Activated CD4-positive, alpha-beta T cell treated with anti-CD3 and anti-CD28 coated beads for 24 hours (primary cell): ENCODE measurements around the gene NLRP12.
"Not testable (repeated sequence)": the region's sequence is repeated elsewhere in the genome, so short reads cannot be mapped to it uniquely, and the experiment has no call there.

Experiments
- DNase-seq, 2 donors: peaks; one replicate each; pipeline ENCODE4 v3.0.0-alpha.2; 2020; ENCODE audit warnings: low read depth in 2 of 2

Gene NLRP12

DNA sequence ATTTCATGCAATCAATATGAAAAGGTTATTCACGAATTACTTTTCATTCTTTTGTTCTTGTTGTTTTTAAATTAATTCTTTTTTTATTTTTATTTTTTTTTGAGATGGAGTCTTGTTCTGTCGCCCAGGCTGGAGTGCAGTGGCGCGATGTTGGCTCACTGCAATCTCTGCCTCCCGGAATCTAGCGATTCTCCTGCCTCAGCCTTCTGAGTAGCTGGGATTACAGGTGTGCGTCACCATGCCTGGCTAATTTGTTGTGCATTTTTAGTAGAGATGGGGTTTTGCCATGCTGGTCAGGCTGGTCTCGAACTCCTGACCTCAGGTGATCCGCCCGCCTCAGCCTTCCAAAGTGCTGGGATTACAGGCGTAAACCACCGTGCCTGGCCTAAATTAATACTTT lies 16.1 kb upstream of the NLRP12 start:
- not testable (repeated sequence) for DNase-seq

DNA sequence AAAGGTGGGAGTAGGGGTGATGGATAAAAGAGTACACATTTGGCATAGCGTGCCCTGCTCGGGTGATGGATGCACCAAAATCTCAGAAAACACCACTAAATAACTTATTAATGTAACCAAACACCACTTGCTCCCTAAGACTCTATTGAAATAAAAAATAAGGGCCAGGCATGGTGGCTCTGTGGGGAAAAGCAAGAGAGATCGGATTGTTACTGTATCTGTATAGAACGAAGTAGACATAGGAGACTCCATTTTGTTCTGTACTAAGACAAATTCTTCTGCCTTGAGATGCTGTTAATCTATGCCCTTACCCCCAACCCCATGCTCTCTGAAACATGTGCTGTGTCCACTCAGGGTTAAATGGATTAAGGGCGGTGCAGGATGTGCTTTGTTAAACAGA lies 14.3 kb upstream of the NLRP12 start:
- DNase-seq: not testable (repeated sequence)

DNA sequence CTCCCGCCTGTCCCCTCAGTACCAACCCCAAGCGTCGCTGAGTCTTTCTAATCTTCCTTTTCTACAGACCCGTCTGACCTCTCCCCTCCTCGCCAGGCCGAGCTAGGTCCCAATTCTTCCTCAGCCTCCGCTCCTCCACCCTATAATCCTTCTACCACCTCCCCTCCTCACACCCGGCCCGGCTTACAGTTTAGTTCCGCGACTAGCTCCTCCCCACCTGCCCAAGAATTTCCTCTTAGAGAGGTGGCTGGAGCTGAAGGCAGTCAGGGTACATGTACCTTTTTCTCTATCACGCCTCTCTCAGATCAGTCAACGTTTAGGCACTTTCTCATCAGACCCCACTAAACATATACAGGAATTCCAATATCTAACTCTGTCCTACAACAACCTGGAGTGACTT lies 8.7 kb upstream of the NLRP12 start:
- DNase-seq: not testable (repeated sequence)

DNA sequence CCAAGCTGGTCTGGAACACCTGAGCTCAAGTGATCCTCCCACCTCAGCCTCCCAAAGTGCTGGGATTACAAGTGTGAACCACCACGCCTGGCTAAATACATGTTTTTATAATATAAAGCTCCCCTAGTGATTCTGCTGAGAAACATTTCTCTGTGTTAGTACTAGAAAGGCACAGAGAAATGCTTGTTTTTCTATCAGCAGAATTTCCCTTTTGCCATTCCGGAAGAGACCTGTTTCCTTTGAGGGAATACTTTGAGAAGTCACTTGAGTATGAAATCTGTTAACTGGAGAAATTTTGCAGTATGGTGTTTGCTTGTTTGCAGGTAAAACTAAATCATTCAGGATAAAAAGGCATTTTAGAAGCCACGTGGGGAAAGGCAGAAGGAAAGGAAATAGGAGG lies 4.4 kb upstream of the NLRP12 start:
- DNase-seq: no peak

DNA sequence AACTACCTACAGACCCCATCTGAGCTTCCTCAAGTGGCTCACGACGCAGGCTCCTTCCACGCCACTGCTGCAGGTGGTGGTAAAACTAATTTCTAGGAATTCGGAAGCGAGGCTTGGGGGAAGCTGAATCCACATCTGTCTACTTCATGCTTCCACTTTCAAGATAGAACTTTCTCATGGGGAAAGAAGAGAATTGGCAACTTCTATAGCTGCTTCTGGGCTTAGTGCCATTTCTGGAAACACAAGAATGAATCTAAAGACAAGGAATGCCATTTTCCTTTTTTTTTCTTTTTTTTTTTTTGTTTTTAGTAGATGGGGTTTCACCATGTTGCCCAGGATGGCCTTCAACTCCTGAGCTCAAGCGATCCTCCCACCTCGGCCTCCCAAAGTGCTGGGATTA lies 2.8 kb upstream of the NLRP12 start:
- no peak for DNase-seq

DNA sequence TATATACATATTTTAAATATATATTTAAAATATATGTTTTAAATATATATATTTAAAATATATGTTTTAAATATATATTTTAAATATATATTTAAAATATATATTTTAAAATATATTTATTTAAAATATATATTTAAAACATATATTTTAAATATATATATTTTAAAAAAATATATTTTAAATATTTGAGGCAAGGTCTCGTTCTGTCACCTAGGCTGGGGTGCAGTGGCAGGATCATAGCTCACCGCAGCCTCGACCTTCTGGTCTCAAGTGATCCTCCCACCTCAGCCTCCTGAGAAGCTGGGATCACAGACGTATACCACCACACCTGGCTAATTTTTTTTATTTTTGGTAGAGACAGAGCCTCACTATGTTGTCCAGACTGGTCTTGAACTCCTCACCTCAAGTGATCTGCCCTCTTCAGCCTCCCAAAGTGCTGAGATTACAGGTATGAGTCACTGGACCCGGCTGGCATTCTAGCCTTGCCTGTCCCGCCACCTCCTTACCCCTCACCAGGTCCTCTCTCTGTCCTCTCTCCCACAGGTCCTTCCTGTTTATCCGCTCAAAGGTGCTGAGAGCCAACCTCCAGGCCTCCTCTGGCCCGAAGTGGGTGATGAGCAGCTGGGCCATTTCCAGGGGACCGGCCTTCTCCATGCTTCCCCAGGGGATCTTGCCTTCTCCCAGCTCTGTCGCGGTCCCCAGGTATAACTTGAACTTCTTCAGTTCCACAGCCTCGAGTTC lies 564 bp downstream of the NLRP12 start:
- no peak for DNase-seq

DNA sequence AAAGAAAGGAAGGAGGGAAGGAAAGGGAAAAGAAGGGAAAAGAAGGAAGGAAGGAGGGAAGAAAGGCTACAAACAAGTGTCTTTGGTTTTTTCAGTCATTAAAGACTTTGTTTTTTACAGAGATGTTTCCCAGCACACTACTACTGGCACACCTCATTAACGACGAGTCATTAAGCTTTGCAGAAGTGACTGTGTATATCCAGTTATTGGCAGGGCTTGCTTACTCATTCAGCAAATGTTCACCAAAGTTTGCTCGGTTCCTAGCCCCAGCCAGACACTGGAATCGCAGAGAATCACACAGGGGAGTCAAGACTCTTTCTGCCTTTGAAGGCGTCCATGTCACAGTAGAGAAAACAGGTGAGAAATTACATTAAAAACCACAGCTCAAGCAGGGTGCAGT lies 4.3 kb downstream of the NLRP12 start:
- DNase-seq: no peak

DNA sequence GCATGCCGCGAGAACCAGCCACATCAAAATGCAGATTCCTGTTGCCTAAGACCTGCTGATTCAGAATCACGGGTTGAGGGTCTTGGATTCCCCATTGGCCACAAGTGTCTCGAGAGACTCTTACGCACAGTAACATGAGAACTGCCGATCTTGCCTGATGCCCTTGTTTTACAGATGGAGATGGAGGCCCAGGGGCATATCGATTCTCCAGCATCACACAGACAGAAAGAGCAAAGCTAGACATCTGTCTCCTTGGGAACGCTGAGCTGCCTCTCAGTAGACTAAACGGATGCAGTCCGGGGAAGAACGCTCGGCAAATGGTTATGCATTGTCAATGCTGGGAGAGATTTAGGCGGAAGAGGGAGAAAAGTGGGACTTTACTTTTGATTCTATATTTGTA lies 5.4 kb downstream of the NLRP12 start:
- no peak for DNase-seq

DNA sequence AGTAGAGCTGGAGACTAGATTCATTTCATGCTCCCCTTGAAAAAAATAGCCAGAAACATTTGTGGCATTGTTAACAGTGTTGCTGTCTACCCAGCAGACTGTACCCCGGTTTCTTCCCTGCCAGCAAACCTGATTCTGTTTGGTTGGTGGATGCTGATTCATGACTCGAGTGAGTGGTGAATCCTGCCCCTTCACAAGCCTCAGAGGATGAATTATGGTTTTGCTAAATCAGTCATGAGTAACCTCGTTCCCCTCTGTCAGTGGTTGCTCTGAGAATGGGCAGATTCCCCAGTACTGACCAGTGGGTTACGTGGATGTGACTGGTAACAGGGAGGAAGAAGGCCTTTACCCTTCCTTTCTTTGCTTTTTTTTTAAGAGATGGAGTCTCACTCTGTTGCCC lies 10.1 kb downstream of the NLRP12 start:
- DNase-seq: no peak

DNA sequence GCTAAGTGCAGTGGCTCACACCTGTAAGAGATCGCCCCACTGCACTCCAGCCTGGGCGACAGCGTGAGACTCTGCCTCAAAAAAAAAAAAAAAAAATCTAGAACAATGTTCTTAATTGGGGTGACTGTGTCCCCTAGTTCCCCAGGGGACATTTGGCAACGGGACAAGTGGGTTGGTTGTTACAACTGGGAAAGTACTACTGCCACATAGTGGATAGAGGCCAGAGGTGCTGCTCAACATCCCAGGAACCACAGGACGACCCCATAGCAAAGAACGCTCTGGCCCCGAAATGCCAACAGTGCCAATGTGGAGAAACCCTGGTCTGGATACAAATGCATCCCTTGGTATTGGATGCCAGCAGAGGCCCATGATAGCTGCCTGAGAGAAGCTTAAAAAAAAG lies 11.8 kb downstream of the NLRP12 start:
- DNase-seq: no peak

DNA sequence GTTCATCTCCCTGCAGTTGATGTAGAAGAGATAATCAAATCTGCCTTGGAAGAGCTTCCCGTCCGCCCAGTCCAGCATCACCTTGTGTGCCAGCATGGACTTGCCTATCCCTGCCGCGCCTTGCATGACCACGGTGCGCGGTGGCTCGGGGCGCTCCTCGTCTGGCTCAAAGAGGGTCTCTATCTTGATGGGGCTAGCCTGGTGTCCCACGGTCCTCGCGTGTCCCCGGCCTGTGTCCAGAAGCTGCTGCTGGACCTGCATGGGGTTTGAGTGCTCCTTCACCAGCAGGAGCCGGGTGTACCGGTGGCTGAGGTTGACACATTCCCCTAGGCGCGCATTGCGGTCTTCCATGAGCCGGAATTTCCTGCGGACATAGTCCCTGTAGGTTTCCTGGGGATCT lies 13.2 kb downstream of the NLRP12 start:
- DNase-seq: no peak

DNA sequence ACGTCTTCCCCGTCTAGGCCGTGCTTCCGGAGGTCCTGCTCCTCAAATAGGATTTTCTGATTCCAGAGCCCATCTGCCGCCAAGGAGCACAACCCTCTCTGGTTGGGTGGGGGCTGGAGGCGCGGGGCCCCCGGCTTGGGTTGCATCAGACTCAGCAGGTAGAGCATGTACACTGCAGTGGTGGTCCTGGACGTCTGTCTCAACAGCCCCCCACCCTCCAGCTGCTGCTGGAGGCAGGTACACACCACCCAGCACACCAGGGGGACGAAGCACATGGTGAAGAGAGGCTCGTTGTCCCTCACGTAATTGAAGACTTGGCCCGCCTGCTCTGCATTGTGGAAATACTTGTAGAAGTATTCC lies 13.9 kb downstream of the NLRP12 start:
- no peak for DNase-seq

DNA sequence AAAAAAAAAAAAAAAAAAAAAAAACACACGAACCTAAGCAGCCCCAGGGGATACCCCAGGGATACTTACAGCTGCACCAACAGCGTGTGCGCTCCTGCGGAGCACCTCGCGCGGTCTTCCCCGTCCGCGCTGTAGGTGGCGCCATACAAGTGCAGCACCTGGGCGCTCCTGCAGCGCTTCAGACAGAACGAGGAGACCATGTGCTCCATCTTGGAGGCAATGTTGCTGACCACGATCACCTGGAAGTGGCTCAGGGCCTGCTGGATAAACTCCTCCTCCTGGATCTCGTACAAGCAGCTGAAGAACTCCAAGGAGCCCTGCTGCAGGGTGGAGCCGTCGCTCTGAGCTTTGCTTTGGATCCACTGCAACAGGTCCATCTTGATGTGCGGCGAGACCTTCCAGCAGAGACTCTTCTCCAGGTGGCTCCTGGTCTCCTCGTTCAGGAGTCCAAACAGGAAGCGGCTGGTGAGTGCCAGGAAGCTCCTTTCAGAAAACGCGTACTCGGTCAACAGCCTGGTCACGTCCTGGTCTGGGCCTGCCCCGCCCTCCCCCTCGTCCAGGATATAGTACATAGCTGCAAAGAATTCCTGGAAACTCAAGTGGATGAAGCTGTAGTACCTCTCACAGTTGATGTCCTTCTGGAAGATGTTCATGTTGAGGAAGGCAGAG lies 14.5 kb downstream of the NLRP12 start:
- DNase-seq: no peak

DNA sequence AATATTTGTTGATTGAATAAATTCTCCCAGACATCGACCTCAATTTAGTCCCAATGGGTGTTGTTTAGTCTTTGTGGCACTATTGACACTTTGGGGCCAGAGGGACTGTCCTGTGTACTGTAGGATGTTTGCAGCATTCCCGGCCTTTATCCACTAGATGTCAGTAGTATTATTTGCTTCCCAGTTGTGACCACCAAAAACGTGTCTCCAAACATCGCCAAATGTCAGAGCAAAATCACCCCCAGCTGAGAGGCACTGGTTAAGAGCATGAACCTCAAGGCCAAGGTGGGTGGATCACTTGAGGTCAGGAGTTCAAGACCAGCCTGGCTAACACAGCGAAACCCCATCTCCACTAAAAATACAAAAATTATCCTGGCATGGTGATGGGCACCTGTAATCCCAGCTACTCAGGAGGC lies 15.4 kb downstream of the NLRP12 start:
- DNase-seq: no peak

DNA sequence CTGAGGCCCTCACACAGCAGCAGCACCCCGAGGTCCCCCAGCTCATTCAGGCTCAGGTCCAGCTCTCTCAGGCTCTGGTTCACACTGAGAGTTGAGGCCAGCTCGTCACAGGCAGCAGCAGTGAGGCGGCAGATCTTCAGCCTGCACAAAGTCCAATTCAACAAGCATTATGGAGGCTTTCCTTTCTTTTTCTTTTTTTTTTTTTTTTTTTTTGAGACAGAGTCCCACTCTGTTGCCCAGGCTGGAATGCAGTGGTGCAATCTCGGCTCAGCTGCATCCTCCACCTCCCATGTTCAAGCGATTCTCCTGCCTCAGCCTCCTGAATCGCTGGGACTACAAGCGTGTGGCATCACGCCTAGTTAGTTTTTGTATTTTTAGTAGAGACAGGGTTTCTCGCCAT lies 22.9 kb downstream of the NLRP12 start:
- DNase-seq: no peak

DNA sequence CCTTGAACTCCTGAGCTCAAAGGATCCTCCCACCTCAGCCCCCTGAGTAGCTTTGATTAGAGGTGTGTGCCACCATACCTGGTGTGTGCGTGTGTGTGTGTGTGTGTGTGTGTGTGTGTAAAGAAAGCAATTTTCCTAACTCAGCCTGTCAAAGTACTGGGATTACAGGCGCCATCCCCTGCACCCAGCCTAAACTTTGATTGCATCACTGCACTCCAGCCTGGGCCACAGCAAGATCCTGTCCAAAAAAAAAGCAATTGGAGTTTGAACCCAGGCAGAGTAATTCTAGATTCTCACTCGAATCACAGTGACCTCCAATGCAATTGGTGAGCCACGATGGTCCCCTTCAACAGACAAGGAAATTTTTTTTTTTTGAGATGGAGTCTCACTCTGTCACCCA lies 29.1 kb downstream of the NLRP12 start:
- DNase-seq: no peak

DNA sequence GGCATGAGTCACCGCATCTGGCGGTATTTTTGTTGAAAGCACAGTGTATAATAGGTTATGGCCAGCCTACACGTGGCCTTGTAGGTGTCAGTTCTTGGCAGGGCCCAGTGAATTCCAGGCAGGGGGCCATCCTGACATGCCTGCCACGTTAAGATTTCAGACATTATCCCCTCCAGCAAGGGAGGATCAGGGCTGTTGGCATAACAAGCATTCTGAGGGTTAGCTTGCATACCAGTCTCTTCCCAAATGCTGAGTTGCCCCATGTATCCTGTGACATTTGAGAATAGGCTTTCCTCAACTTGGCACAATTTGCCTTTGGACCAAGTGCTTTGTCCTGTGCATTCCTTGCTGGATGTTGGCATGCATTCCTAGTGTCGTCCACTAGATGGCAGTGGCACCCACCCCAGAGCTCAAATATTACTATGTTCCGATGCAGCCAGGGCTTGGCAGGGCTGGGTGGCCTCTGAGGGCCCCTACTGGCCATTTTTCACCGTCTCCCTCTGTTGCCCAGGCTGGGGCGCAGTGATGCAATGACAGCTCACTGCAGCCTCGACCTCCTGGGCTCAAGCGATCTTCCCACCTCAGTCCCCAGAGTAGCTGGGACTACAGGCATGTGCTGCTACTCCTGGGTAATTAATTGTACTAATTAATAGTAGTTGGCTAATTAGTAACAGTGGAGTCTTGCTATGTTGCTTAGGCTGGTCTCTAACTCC lies 31.2 kb downstream of the NLRP12 start:
- peak; percentile 56 to 59 for DNase-seq

DNA sequence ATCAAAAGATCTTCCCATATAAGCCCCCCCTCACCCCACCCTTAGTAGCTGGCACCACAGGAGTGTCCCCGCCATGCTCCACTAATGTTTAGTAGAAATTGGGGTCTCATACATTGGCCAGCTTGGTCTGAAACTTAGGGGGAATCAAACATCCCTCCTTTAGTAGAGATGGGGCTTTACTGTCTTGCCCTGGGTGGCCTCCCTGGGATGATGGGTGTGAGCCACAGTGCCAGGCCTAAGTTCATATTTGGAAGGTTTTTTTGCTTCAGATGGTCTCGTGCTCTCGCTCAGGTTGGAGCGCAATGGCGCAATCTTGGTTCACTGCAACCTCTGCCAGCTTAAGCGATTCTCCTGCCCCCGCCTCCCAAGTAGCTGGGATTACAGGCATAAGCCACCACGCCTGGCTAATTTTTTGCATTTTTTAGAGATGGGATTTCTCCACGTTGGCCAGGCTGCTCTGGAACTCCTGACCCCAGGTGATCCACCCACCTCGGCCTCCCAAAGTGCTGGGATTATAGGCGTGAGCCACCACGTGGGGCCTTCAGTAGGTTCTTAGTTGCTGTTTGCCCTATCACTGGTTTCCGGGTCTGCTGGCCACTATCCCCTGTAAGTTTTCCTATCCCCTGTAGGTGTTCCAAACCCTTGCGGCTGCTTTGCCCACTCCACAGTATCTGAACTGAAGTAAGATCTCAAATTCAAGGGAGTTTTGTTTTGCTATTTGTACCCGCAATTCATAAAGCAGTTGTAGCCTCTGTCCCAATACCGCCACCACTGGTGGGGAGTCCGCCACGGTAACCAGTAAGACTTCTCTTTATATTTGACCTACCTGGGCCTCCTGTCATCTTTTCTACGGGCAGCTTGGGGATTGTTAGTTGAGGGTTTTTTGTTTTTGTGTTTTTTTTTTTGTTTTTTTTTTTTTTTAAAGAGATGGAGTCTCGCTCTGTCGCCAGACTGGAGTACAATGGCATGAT lies 34.1 kb downstream of the NLRP12 start:
- no peak for DNase-seq

DNA sequence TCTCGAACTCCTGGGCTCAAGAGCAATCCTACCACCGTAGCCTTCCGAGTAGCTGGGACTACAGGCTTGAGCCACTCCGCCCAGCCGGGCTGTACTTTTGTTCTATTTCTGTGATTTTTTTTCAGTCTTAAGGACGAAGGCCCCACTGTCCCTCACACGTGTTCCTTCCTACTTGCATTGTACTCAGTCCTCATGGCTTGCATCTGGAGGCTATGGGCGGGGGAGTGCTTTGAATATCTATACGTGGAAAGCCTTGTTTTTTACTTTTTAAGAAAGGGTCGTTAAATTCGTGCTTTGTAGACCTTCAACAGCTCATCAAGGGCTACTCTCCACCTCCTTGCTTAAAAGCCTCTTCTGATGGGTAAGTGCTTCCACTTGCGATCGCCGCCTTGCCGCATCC lies 36.8 kb downstream of the NLRP12 start:
- DNase-seq: no peak

DNA sequence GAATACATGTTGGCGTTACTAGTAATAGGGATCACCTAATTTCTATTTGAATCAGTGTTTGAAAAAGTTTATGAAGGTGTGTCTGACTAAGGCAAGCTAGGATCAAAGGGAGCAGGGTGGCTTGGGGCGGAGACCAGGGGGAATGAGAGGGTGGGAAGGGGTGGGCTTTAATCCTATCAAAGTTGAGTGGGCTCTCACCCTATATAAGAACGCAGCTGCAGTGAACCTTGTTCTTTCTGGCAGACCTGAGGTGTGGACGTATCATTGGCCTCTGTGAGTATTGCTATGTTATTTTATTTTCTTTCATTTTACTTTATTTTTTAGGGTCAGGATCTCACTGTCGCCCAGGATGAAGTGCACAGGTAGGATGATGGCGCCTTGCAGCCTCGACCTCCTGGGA lies 37.4 kb downstream of the NLRP12 start:
- no peak for DNase-seq

DNA sequence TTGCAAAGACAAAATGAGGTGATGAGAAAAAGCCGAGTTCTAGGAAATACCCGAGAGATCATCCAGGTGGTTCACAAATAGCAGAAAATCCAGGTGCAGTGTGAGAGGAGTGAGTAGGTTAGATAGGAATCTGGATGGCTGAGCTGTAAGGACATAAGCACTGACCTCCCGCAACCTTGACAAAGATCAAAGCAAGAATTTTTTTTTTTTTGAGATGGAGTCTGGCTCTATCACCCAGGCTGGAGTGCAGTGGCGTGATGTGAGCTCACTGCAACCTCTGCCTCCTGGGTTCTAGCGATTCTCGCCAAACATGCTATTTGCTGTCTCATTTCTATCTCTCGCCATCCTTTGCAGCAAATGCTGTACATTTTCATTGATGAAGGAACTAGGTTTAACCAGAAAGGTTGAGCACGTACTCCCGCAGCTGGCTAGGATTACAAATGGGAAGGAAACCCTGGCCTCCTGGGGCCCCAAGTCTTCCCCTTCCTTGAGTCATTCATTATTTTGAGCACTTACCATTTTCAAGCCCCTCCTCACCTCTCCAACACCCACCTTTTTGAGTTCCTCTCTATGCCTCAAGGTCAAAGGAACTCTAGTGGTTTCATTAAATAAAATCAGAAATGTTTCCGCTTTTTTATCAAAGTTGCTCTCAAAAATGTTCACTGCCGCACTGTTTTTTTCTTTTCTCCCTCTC lies 38.8 kb downstream of the NLRP12 start:
- no peak for DNase-seq
